ENCODE measurements around the gene PRR33. TPM values are rescaled to one million over a fixed set of nuclear protein-coding genes. Genes with fewer than 3 reads are reported as not detected.

PRR33 gene
- total RNA-seq, 1 experiment from 2014 or later: not detected

DNA sequence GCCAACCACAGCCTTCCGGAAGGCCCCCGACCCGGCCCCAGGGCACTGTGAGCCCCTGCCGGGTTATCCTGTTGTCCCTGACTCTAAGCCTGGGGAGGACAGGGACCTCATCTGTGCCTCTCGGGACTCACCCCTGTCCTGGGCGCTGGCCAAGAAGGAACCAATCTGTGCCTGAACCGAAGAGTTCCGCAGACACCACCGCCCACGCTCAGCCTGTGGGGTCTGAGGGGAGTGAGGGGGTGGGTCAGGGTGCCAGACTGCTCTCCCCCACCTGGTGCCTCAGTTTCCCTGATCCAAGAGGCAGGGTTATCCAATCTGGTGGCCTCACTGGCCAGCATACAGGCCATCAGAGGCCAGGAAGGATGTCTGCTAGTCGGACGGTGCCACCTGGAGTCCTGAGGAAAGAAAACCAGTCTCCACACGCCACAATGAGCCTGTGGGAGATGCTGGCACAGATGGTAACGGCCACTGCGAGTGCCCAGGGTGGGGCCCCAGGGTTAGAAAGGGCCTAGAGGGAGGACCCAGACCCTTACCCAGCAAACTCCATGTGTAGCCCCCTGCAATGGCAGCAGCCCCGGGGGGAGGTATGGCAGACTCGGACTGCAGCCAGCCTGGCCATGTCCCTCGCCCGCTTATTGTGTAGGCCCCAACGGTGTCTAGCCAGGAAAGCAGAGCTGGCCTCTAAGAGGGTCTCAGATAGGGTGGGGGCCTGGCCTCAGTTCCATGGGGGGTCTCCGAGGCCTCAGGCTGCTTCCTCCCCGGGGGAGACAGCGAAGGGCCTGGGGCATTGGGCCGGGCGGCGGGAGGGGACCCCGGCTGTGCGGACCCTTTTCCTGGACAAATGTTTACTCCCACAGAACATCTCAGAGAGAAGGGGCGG lies 27.0 kb upstream of the PRR33 start:
- H3K4me3 ChIP-seq (ENCODE audit: low read depth in 2 of 2, low read length in 2 of 2): no peak overlapping the region
- no peaks in the 10 kb centered on the region for H3K36me3 ChIP-seq (ENCODE audit: control insufficient read depth, insufficient read depth, low read length)
- no peaks in the 10 kb centered on the region for H3K27me3 ChIP-seq (ENCODE audit: control insufficient read depth, insufficient read depth, low read length)
- BruUV-seq (replicated peaks): no TSS peak
- H3K27ac ChIP-seq (ENCODE audit: low read length): no peak overlapping the region
- ChIA-PET CTCF (interaction anchor here (0.6 to 2.2 kb wide), 6 partner anchors 20 to 237 kb away, joined by 3 to 13 read pairs (median 4); partner anchors contain the start of gene PRR33), POLR2A (no interaction called here)
- in situ Hi-C loops (cut with HindIII; ENCODE audit: low pct_unique_long_range_greater_than_20kb, low sequenced_read_pairs) (no loop called here), intact Hi-C loops (cut with micrococcal nuclease; ENCODE audit: unreplicated experiment) (no loop called here)
- peak; percentile 69 for ATAC-seq
- no peak for DNase-seq (ENCODE audit: low read depth, low spot score)
- H3K4me1 ChIP-seq (ENCODE audit: control insufficient read depth, insufficient read depth, low read length): peaks cover 9% of the 10 kb centered on the region
- no peaks in the 10 kb centered on the region for H3K9me3 ChIP-seq (ENCODE audit: control insufficient read depth, insufficient read depth, low read depth, low read length)
- no peak for TF ChIP-seq POLR2AphosphoS5 (IDR thresholded peaks at IDR 0.05; ENCODE audit: low read depth, low read length)
- TF ChIP-seq, protein P1, sequence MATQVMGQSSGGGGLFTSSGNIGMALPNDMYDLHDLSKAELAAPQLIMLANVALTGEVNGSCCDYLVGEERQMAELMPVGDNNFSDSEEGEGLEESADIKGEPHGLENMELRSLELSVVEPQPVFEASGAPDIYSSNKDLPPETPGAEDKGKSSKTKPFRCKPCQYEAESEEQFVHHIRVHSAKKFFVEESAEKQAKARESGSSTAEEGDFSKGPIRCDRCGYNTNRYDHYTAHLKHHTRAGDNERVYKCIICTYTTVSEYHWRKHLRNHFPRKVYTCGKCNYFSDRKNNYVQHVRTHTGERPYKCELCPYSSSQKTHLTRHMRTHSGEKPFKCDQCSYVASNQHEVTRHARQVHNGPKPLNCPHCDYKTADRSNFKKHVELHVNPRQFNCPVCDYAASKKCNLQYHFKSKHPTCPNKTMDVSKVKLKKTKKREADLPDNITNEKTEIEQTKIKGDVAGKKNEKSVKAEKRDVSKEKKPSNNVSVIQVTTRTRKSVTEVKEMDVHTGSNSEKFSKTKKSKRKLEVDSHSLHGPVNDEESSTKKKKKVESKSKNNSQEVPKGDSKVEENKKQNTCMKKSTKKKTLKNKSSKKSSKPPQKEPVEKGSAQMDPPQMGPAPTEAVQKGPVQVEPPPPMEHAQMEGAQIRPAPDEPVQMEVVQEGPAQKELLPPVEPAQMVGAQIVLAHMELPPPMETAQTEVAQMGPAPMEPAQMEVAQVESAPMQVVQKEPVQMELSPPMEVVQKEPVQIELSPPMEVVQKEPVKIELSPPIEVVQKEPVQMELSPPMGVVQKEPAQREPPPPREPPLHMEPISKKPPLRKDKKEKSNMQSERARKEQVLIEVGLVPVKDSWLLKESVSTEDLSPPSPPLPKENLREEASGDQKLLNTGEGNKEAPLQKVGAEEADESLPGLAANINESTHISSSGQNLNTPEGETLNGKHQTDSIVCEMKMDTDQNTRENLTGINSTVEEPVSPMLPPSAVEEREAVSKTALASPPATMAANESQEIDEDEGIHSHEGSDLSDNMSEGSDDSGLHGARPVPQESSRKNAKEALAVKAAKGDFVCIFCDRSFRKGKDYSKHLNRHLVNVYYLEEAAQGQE (IDR thresholded peaks at IDR 0.05; ENCODE audit: insufficient read depth in 1 of 2, low read depth in 2 of 2, low read length in 1 of 2): no peak
- no peak for TF ChIP-seq TCF7L2 (IDR thresholded peaks at IDR 0.05; ENCODE audit: low read depth, low read length)
- TF ChIP-seq, protein P2, sequence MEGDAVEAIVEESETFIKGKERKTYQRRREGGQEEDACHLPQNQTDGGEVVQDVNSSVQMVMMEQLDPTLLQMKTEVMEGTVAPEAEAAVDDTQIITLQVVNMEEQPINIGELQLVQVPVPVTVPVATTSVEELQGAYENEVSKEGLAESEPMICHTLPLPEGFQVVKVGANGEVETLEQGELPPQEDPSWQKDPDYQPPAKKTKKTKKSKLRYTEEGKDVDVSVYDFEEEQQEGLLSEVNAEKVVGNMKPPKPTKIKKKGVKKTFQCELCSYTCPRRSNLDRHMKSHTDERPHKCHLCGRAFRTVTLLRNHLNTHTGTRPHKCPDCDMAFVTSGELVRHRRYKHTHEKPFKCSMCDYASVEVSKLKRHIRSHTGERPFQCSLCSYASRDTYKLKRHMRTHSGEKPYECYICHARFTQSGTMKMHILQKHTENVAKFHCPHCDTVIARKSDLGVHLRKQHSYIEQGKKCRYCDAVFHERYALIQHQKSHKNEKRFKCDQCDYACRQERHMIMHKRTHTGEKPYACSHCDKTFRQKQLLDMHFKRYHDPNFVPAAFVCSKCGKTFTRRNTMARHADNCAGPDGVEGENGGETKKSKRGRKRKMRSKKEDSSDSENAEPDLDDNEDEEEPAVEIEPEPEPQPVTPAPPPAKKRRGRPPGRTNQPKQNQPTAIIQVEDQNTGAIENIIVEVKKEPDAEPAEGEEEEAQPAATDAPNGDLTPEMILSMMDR (IDR thresholded peaks at IDR 0.05): no peak; the same call in 1 of the 2 replicates

DNA sequence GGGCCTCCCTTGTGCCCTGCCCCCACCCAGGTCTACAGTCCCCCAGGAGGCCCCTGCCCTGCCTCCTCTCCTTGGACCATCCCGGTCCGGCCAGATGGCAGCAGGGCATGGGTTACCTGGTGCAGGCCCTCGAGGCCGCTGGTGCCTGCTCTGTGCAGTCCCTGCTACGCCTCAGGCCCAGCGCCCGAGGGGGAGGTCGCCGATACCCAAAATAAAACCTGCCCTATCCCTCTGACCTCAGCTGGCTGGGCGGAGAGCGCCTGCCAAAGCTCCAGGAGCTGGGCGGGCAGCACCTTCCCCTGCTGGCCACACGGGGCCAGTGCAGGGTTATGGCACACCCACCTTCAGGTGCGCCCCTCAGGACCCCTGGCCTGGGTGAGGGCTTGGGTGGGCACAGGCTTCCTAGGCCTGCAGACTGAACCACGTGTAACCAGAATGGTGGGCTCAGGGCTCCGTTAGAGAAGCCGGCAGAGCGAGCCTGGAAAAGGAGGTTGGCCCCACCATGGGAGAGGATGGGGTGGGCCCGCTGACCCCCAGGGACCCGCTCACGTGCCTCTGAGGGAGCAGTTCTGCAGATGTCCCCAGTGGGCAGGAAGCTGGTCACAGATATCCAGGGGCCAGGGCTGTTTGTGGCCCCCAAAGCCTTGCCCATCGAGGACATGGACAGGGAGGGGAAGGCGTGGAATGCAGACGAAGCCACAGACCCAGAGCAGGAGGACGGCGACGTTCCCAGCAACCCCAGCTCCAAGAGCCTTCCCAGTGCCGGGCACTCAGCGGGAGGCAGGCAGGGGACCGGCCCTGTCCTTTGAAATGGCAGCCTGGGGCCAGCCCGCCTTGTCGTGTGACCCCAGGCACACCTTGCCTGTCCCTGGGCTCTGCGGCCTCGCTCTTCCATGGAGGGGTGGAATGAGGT lies 26.1 kb upstream of the PRR33 start:
- peaks cover 9% of the 10 kb centered on the region for H3K4me1 ChIP-seq (ENCODE audit: control insufficient read depth, insufficient read depth, low read length)
- no TSS peak for BruUV-seq (replicated peaks)
- H3K36me3 ChIP-seq (ENCODE audit: control insufficient read depth, insufficient read depth, low read length): no peaks in the 10 kb centered on the region
- ChIA-PET CTCF (interaction anchor here (0.8 to 1.7 kb wide), 4 partner anchors 36 to 224 kb away, joined by 3 to 15 read pairs (median 6); no protein-coding TSS in a partner anchor), POLR2A (no interaction called here)
- no peak overlapping the region for H3K27ac ChIP-seq (ENCODE audit: low read length)
- DNase-seq (ENCODE audit: low read depth, low spot score) (no peak), ATAC-seq (peak; percentile 43)
- H3K9me3 ChIP-seq (ENCODE audit: control insufficient read depth, insufficient read depth, low read depth, low read length): no peaks in the 10 kb centered on the region
- no peaks in the 10 kb centered on the region for H3K27me3 ChIP-seq (ENCODE audit: control insufficient read depth, insufficient read depth, low read length)
- no peak for TF ChIP-seq SIN3A (IDR thresholded peaks at IDR 0.05; ENCODE audit: borderline replicate concordance, insufficient read depth, low read depth, low read length)
- TF ChIP-seq, protein P2 (IDR thresholded peaks at IDR 0.05): peak; percentile 86; the same call in 1 of the 2 replicates
- no peak for TF ChIP-seq POLR2AphosphoS5 (IDR thresholded peaks at IDR 0.05; ENCODE audit: low read depth, low read length)
- TF ChIP-seq TCF7L2 (IDR thresholded peaks at IDR 0.05; ENCODE audit: low read depth, low read length): no peak
- intact Hi-C loops (cut with micrococcal nuclease; ENCODE audit: unreplicated experiment): no loop called here
- no peak overlapping the region for H3K4me3 ChIP-seq (ENCODE audit: low read depth in 2 of 2, low read length in 2 of 2)
- in situ Hi-C loops (cut with HindIII; ENCODE audit: low pct_unique_long_range_greater_than_20kb, low sequenced_read_pairs): no loop called here

All from Panc1 (cell line).